ENCODE data around the gene RFPL2. TPM values are rescaled to one million over a fixed set of nuclear protein-coding genes. Genes with fewer than 3 reads are reported as not detected.
A peak's percentile ranks its signal among the peaks of the same experiment; 100 is the strongest.

RFPL2 gene
- total RNA-seq, 2 donors from 2014 or later = 1.8 to 3.1 TPM

DNA sequence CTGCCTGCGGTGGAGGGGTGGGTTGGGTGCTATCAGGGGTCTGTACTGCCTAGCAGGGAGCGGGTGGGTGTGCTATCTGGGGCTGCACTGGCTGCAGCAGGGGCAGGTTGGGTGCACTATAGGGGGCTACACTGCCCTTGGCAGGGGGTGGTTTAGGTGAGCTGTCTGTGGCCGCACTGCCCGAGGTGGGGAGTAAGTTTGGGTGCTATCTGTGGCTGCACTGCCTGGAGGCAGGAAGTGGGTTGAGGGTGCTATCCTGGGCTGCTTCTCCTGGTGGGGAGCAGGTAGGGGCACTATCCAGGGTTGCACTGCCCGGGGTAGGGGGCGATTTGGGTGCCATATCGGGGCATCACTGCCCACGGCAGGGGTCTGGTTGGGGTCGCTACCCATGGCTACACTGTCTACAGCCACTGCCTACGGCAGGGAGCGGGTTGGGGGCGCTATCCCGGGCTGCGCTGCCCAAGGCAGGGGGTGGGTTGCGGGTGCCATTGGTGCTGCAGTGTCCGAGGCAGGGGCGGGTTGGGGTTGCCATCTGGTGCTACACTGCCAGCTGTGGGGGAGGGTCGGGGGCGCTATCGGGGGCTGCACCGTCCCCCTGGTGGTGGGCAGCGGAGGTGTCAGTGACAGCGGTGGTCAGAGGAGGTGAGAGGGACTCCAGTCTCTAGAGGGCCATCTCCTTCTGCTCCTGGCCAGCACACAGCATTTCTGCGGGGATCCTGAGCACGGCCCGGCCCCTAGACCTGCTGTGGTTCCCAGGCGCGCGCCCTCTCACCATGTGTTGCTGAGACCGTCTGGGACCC is 1.3 kb upstream of the RFPL2 start:
- Histone ChIP-seq H3K9me3 (ENCODE audit: control insufficient read depth, low read length) (no peaks in the 10 kb centered on the region), H3K27ac (ENCODE audit: low read depth, low read length) (no peak overlapping the region), H3K4me1 (ENCODE audit: control insufficient read depth, insufficient read depth, low read length) (peaks cover 22% of the 10 kb centered on the region), H3K27me3 (ENCODE audit: control insufficient read depth, insufficient read depth, low read length, poor library complexity, severe bottlenecking) (no peaks in the 10 kb centered on the region), H3K9ac (ENCODE audit: extremely low read depth, low read length, poor library complexity, severe bottlenecking) (no peak overlapping the region), H3K4me3 (ENCODE audit: low read length) (peak overlapping the region; percentile 85), H3K36me3 (ENCODE audit: control insufficient read depth, insufficient read depth, low read length) (peaks cover 37% of the 10 kb centered on the region)
- Mint-ChIP-seq H3K4me1 (peaks cover 26% of the 10 kb centered on the region), H3K27me3 (ENCODE audit: insufficient read depth) (peaks cover 32% of the 10 kb centered on the region), H3K4me3 (peak overlapping the region; percentile 79), H3K27ac (peak overlapping the region; percentile 70), H3K36me3 (ENCODE audit: low read depth) (peaks cover 12% of the 10 kb centered on the region), H3K9me3 (no peaks in the 10 kb centered on the region)
- TF ChIP-seq, protein P1, sequence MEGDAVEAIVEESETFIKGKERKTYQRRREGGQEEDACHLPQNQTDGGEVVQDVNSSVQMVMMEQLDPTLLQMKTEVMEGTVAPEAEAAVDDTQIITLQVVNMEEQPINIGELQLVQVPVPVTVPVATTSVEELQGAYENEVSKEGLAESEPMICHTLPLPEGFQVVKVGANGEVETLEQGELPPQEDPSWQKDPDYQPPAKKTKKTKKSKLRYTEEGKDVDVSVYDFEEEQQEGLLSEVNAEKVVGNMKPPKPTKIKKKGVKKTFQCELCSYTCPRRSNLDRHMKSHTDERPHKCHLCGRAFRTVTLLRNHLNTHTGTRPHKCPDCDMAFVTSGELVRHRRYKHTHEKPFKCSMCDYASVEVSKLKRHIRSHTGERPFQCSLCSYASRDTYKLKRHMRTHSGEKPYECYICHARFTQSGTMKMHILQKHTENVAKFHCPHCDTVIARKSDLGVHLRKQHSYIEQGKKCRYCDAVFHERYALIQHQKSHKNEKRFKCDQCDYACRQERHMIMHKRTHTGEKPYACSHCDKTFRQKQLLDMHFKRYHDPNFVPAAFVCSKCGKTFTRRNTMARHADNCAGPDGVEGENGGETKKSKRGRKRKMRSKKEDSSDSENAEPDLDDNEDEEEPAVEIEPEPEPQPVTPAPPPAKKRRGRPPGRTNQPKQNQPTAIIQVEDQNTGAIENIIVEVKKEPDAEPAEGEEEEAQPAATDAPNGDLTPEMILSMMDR (conservative IDR thresholded peaks at IDR 0.05) = peak; percentile 60
- 70 to 73% methylated on average over 16 to 30 of the region's 30 CpGs for WGBS, 2 experiments (ENCODE audit: insufficient coverage in 1 of 2, insufficient read length in 1 of 2)
- DNase-seq = peak; percentile 80

DNA sequence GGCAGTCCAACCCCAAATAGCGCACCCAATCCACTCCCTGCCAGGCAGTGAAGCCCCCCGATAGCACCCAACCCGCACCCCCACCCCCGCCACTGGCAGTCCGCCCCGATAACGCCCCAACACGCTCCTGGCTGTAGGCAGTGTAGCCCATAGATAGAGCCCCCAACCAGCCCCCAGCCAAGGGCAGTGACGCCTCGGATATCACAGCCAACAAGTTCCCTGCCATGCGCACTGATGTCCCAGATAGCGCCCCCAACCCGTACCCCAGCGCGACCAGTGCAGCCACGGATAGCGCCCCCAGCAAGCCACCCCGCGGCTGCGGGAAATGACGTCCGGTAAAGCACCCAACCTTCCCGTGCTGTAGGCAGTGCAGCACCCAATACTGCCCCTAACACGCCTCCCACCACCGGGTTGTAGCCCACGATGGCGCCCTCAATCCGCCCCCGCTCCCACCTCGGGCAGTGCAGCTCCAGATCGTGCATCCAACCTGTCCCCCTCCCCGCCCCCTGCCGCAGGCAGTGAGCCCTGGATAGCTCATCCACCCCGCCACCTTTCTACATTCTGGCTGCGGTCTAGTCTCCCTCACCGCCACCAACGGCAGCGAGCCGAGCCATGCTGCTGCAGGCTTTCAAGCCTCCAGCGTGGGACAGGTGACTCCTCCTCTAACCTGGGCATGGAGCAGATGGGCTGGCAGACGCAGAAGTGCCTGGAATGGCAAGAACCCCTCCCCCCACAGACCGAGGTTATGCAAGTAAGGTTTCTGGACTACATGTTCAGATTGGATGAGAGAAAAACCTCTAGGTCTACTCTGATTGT is 625 bp downstream of the RFPL2 start:
- H3K27me3 ChIP-seq (ENCODE audit: control insufficient read depth, insufficient read depth, low read length, poor library complexity, severe bottlenecking) = no peaks in the 10 kb centered on the region
- peaks cover 11% of the 10 kb centered on the region for H3K36me3 Mint-ChIP-seq (ENCODE audit: low read depth)
- WGBS, 2 experiments (ENCODE audit: insufficient coverage in 1 of 2, insufficient read length in 1 of 2) = 26 to 32% methylated on average over 22 to 42 of the region's 42 CpGs
- H3K4me3 Mint-ChIP-seq = peak overlapping the region; percentile 79
- H3K9me3 ChIP-seq (ENCODE audit: control insufficient read depth, low read length) = no peaks in the 10 kb centered on the region
- H3K4me3 ChIP-seq (ENCODE audit: low read length) = peak overlapping the region; percentile 85
- H3K4me1 ChIP-seq (ENCODE audit: control insufficient read depth, insufficient read depth, low read length) = peaks cover 22% of the 10 kb centered on the region
- H3K9ac ChIP-seq (ENCODE audit: extremely low read depth, low read length, poor library complexity, severe bottlenecking) = peak overlapping the region; percentile 42
- DNase-seq = peak; percentile 86
- TF ChIP-seq, protein P1 (conservative IDR thresholded peaks at IDR 0.05) = peak; percentile 21
- peaks cover 32% of the 10 kb centered on the region for H3K27me3 Mint-ChIP-seq (ENCODE audit: insufficient read depth)
- H3K27ac ChIP-seq (ENCODE audit: low read depth, low read length) = no peak overlapping the region
- H3K36me3 ChIP-seq (ENCODE audit: control insufficient read depth, insufficient read depth, low read length) = peaks cover 22% of the 10 kb centered on the region
- H3K4me1 Mint-ChIP-seq = peaks cover 34% of the 10 kb centered on the region
- H3K27ac Mint-ChIP-seq = peak overlapping the region; percentile 89
- H3K9me3 Mint-ChIP-seq = no peaks in the 10 kb centered on the region

DNA sequence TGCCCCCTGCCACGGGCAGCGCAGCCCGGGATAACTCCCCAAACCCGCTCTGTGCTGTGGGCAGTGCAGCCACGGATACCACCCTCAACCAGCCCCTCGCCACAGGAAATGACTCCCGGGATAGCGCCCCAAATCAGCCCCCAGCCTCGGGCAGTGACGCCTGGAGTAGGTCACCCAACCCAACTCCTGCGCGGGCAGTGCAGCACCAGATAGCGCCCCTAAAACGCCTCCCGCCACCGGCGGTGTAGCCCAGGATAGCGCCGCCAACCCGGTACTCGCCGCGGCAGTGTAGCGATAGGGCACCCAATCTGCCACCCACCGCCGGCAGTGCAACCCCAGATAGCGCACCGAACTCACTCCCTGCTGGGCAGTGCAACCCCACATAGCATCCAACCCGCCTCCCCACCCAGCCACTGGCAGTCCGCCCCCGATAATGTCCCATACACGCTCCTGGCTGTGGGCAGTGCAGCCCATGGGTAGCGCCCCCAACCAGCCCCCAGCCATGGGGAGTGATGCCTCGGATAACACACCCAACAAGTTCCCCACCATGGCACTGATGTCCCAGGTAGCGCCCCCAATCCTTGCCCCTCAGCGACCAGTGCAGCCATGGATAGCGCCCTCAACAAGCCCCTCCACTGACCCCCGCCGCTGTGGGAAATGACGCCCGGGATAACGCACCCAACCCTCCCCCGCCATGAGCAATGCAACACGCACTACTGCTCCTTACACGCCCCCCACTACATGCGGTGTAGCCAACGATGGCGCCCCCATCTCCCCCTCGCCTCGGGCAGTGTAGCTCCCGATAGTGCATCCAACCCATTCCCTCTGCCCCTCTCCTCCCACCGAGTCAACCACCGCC is 1.5 kb downstream of the RFPL2 start:
- Histone ChIP-seq H3K4me1 (ENCODE audit: control insufficient read depth, insufficient read depth, low read length) (peaks cover 22% of the 10 kb centered on the region), H3K9me3 (ENCODE audit: control insufficient read depth, low read length) (no peaks in the 10 kb centered on the region), H3K36me3 (ENCODE audit: control insufficient read depth, insufficient read depth, low read length) (peaks cover 13% of the 10 kb centered on the region), H3K27me3 (ENCODE audit: control insufficient read depth, insufficient read depth, low read length, poor library complexity, severe bottlenecking) (no peaks in the 10 kb centered on the region), H3K27ac (ENCODE audit: low read depth, low read length) (no peak overlapping the region), H3K9ac (ENCODE audit: extremely low read depth, low read length, poor library complexity, severe bottlenecking) (no peak overlapping the region), H3K4me3 (ENCODE audit: low read length) (peak overlapping the region; percentile 85)
- Mint-ChIP-seq H3K4me3 (peak overlapping the region; percentile 79), H3K36me3 (ENCODE audit: low read depth) (peaks cover 11% of the 10 kb centered on the region), H3K27me3 (ENCODE audit: insufficient read depth) (peaks cover 32% of the 10 kb centered on the region), H3K9me3 (no peaks in the 10 kb centered on the region), H3K27ac (peak overlapping the region; percentile 89), H3K4me1 (peaks cover 34% of the 10 kb centered on the region)
- TF ChIP-seq, protein P1 (conservative IDR thresholded peaks at IDR 0.05) = no peak
- WGBS, 2 experiments (ENCODE audit: insufficient coverage in 1 of 2, insufficient read length in 1 of 2) = 81 to 82% methylated on average over 30 to 53 of the region's 53 CpGs
- DNase-seq = peak; percentile 66
